ENCODE results near the gene B9D1.

B9D1 gene

DNA sequence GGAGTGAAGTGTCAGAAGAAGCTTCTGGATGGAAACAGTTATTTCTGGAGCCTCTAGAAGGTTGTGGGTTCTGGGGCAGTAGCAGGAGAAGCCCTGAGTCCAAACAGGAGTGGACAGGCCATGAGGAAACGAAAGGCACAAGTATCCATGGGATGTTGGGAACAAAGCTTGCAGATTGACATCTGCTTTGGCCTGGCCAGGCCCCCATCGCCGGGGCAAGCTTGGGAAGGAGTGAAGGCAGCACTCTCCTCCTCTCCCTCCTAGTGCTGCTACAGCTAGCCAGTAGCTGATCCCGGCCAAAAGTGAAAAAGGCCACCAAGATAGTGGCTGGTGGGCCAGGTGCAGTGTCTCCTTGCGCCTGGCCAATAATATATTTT is 40.4 kb downstream of the B9D1 start:
- Mint-ChIP-seq H3K27me3 (ENCODE audit: low read depth) (no peaks in the 10 kb centered on the region), H3K27ac (peak overlapping the region in 2 of 3 experiments; percentile 21 to 69), H3K36me3 (ENCODE audit: low read depth) (peaks cover 57% of the 10 kb centered on the region), H3K4me1 (peaks cover 10% of the 10 kb centered on the region), H3K9me3 (peaks cover 3% of the 10 kb centered on the region), H3K4me3 (no peak overlapping the region)
- TF ChIP-seq, protein P1, sequence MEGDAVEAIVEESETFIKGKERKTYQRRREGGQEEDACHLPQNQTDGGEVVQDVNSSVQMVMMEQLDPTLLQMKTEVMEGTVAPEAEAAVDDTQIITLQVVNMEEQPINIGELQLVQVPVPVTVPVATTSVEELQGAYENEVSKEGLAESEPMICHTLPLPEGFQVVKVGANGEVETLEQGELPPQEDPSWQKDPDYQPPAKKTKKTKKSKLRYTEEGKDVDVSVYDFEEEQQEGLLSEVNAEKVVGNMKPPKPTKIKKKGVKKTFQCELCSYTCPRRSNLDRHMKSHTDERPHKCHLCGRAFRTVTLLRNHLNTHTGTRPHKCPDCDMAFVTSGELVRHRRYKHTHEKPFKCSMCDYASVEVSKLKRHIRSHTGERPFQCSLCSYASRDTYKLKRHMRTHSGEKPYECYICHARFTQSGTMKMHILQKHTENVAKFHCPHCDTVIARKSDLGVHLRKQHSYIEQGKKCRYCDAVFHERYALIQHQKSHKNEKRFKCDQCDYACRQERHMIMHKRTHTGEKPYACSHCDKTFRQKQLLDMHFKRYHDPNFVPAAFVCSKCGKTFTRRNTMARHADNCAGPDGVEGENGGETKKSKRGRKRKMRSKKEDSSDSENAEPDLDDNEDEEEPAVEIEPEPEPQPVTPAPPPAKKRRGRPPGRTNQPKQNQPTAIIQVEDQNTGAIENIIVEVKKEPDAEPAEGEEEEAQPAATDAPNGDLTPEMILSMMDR (IDR thresholded peaks at IDR 0.05; ENCODE audit: unreplicated experiment in 3 of 3): no peak

- TF ChIP-seq, protein P1 (IDR thresholded peaks at IDR 0.05; ENCODE audit: unreplicated experiment in 3 of 3): no peak
These were observed 40.9 kb downstream of the B9D1 start for GRCh38 chr17:19321481-19322128.

DNA sequence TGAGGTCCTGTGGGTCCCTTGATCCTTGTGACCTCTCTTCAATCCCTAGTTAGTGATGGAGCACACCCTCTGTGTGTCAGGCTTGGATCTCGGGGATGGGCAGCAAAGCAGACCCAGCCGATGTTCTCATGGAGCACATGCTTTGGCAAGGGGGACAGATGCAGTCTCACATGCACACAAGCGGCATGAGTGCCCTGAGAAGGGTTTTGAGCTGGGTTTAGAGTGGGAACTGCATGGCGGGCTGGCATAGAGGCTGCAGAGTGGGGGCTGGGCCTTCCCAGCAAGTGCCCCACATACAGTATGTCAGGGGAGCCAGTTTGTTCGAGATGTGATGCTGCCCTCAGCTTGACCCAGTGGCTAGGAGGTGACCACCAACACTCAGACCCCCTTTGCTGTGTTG is 41.6 kb downstream of the B9D1 start:
- Mint-ChIP-seq H3K36me3 (ENCODE audit: low read depth) (peaks cover 47% of the 10 kb centered on the region), H3K4me3 (no peak overlapping the region), H3K9me3 (peaks cover 3% of the 10 kb centered on the region), H3K27ac (no peak overlapping the region), H3K27me3 (ENCODE audit: low read depth) (no peaks in the 10 kb centered on the region), H3K4me1 (peaks cover 22% of the 10 kb centered on the region)
- TF ChIP-seq, protein P1 (IDR thresholded peaks at IDR 0.05; ENCODE audit: unreplicated experiment in 3 of 3): no peak

More at GRCh38 chr17:19321481-19322128, 40.9 kb downstream of the B9D1 start:
- Mint-ChIP-seq H3K36me3 (ENCODE audit: low read depth) (peaks cover 52% of the 10 kb centered on the region), H3K4me3 (no peak overlapping the region), H3K9me3 (peaks cover 3% of the 10 kb centered on the region), H3K4me1 (peaks cover 15% of the 10 kb centered on the region), H3K27ac (peak overlapping the region in 2 of 3 experiments; percentile 21 to 69), H3K27me3 (ENCODE audit: low read depth) (no peaks in the 10 kb centered on the region)

GRCh38 chr17:19319771-19320505 is 42.6 kb downstream of the B9D1 start:
- Mint-ChIP-seq H3K27ac (no peak overlapping the region), H3K4me3 (no peak overlapping the region), H3K27me3 (ENCODE audit: low read depth) (no peaks in the 10 kb centered on the region), H3K36me3 (ENCODE audit: low read depth) (peaks cover 40% of the 10 kb centered on the region), H3K9me3 (no peaks in the 10 kb centered on the region), H3K4me1 (peaks cover 23% of the 10 kb centered on the region)
- TF ChIP-seq, protein P1 (IDR thresholded peaks at IDR 0.05; ENCODE audit: unreplicated experiment in 3 of 3): no peak

DNA sequence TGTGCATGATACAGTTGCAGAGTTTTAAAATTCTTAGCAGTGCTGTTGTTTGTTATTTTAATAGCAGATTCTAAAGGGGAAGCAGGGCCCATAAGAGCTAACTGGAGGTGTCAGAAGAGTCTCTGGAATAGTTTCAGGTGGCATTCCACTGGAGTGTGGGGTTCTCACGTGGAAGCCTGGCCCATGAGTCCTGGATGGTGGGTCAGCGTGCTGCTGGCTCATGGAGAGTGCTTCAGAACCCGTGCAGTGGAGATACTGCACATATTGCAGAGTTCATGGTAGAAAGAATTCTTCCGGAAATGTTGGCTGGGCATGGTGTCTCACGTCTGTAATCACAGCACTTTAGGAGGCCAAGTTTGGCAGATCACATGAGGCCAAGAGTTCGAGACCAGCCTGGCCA is 43.9 kb downstream of the B9D1 start:
- Mint-ChIP-seq H3K4me1 (peaks cover 32% of the 10 kb centered on the region), H3K27ac (peak overlapping the region in 2 of 3 experiments; percentile 49 to 65), H3K4me3 (no peak overlapping the region), H3K9me3 (no peaks in the 10 kb centered on the region), H3K36me3 (ENCODE audit: low read depth) (peaks cover 39% of the 10 kb centered on the region), H3K27me3 (ENCODE audit: low read depth) (no peaks in the 10 kb centered on the region)
- TF ChIP-seq, protein P1 (IDR thresholded peaks at IDR 0.05; ENCODE audit: unreplicated experiment in 3 of 3): no peak

Data from nephron (organoid).